ENCODE results near the gene CDK7. TPM values are rescaled to one million over a fixed set of nuclear protein-coding genes. Genes with fewer than 3 reads are reported as not detected.

The CDK7 gene
- total RNA-seq, 4 donors from 2014 or later, result 16.1 to 27.4 (median 23.5) TPM

DNA sequence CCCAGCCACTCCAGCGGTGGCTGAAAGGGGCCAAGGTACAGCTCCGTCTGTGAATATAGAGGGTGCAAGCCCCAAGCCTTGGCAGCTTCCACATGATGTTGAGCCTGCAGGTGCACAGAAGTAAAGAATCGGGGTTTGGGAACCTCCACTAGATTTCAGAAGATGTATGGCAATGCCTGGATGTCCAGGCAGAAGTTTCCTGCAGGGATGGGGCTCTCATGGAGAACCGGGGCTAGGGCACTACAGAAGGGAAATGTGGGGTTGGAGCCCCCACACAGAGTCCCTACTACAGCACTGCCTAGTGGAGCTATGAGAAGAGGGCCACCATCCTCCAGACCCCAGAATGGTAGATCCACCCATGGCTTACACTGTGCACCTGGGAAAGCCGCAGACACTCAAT is 74.7 kb downstream of the CDK7 start:
- Histone ChIP-seq H3K9me3 (no peaks in the 10 kb centered on the region), H3K27ac (replicated peaks in 1 of 4) (no peak overlapping the region), H3K27me3 (no peaks in the 10 kb centered on the region), H3K36me3 (peaks cover 5 to 80% (median 30%) of the 10 kb centered on the region in 4 donors), H3K4me3 (no peak overlapping the region), H3K4me1 (no peaks in the 10 kb centered on the region)
- DNase-seq (ENCODE audit: extremely low spot score), result no peak
- WGBS, result 89% methylated on average over 4 of the region's 5 CpGs
- TF ChIP-seq EP300 (IDR thresholded peaks at IDR 0.05), result no peak
- no peak for TF ChIP-seq POLR2AphosphoS5 (IDR thresholded peaks at IDR 0.05)
- no peak for TF ChIP-seq POLR2A (IDR thresholded peaks at IDR 0.05; ENCODE audit: low read depth)
- TF ChIP-seq, protein P1, sequence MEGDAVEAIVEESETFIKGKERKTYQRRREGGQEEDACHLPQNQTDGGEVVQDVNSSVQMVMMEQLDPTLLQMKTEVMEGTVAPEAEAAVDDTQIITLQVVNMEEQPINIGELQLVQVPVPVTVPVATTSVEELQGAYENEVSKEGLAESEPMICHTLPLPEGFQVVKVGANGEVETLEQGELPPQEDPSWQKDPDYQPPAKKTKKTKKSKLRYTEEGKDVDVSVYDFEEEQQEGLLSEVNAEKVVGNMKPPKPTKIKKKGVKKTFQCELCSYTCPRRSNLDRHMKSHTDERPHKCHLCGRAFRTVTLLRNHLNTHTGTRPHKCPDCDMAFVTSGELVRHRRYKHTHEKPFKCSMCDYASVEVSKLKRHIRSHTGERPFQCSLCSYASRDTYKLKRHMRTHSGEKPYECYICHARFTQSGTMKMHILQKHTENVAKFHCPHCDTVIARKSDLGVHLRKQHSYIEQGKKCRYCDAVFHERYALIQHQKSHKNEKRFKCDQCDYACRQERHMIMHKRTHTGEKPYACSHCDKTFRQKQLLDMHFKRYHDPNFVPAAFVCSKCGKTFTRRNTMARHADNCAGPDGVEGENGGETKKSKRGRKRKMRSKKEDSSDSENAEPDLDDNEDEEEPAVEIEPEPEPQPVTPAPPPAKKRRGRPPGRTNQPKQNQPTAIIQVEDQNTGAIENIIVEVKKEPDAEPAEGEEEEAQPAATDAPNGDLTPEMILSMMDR (IDR thresholded peaks at IDR 0.05), result no peak
- intact Hi-C loops (cut with DNase I), result no loop called here

DNA sequence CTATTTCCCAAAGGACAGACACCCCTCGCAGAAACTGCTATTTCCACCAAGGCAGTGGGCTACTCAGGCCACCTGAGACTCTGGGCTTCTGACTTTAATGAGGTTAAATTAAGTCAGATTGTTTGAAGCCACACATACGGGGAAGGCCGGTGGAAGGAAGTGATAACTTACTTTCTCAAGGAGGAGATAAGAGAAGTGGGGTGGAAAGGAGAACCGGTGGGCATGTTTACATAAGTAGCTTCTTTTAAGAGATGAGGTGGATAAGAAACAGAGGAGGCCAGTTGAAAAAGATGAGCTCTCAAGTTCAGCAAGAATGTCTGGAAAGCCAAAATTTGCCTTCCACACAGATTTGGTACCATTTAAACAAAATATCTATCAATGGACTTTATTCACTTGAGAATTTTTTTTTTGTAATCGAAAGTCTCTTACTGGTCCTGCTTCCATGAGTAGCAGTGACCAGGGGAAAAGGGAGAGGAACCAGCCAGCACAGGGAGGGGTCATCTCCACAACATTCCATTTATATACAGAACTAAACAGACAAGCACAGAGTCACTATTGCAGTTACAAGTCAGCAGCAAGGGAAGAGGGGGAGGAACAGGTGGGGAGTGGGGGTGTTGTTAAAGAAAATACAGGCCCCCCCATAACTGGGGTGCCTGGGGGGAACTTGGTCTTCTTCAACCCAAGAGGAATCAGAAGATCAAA is 77.9 kb downstream of the CDK7 start:
- intact Hi-C loops (cut with DNase I), result no loop called here
- Histone ChIP-seq H3K36me3 (peaks cover 0 to 55% (median 27%) of the 10 kb centered on the region in 4 donors), H3K4me1 (no peaks in the 10 kb centered on the region)

DNA sequence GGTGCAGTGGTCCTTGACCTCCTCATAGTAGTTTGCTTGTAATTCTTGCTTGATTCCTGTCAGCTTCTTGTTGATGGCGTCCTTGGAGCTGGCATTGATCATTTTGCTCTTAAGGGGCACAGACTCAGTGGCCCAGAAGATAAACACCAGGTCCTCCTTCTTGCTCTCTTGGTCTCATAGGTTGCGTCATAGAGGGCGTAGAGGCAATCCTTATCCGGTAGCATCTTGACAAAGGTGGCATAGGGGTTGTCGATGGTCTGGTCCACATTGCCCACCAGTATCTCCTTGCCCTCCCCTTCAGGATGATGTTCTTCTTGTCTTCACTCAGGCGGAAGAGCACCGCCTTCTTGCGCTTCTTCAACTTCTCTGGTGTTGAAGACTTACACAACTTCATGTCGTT is 78.7 kb downstream of the CDK7 start:
- WGBS, result 93% methylated on average over 9 of the region's 9 CpGs
- no peaks in the 10 kb centered on the region for H3K9me3 ChIP-seq
- H3K4me1 ChIP-seq, result no peaks in the 10 kb centered on the region
- H3K27ac ChIP-seq (replicated peaks in 1 of 4), result no peak overlapping the region
- no peak for DNase-seq (ENCODE audit: extremely low spot score)
- H3K27me3 ChIP-seq, result no peaks in the 10 kb centered on the region
- peaks cover 0 to 49% (median 27%) of the 10 kb centered on the region in 4 donors for H3K36me3 ChIP-seq
- TF ChIP-seq EP300 (IDR thresholded peaks at IDR 0.05), result no peak
- TF ChIP-seq POLR2A (IDR thresholded peaks at IDR 0.05; ENCODE audit: low read depth), result no peak
- no peak for TF ChIP-seq POLR2AphosphoS5 (IDR thresholded peaks at IDR 0.05)
- TF ChIP-seq, protein P1 (IDR thresholded peaks at IDR 0.05), result no peak
- H3K4me3 ChIP-seq, result no peak overlapping the region
- intact Hi-C loops (cut with DNase I), result no loop called here

More for the DNA sequence above, 77.9 kb downstream of the CDK7 start:
- no peak for TF ChIP-seq POLR2AphosphoS5 (IDR thresholded peaks at IDR 0.05)
- TF ChIP-seq, protein P1 (IDR thresholded peaks at IDR 0.05), result no peak
- no peak for TF ChIP-seq EP300 (IDR thresholded peaks at IDR 0.05)
- Histone ChIP-seq H3K27ac (replicated peaks in 1 of 4) (no peak overlapping the region), H3K4me3 (no peak overlapping the region), H3K9me3 (no peaks in the 10 kb centered on the region), H3K27me3 (no peaks in the 10 kb centered on the region)
- no peak for DNase-seq (ENCODE audit: extremely low spot score)
- WGBS, result 66% methylated on average over 5 of the region's 5 CpGs

DNA sequence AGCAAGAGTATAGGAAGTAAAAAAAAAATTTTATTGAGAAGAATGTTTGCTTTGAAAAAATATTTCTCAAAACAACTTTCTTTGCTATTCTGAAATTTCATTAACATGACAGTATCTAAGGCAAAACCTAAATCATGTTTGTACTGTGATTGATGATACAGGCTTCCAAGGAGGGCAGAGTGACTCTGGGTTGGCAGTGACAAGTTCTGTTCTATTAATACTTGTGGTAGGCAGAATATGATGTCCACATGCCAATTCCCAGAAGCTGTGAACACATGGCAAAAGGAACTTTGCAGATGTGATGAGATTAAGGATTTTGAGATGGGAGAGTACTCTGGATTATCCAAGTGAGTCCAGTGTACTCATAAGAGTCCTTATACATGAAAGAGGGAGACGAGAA is 81.3 kb downstream of the CDK7 start:
- TF ChIP-seq, protein P1 (IDR thresholded peaks at IDR 0.05), result no peak
- TF ChIP-seq EP300 (IDR thresholded peaks at IDR 0.05), result no peak
- WGBS, result 89% methylated on average over 1 of the region's 1 CpG
- no peak overlapping the region for H3K27ac ChIP-seq (replicated peaks in 1 of 4)

DNA sequence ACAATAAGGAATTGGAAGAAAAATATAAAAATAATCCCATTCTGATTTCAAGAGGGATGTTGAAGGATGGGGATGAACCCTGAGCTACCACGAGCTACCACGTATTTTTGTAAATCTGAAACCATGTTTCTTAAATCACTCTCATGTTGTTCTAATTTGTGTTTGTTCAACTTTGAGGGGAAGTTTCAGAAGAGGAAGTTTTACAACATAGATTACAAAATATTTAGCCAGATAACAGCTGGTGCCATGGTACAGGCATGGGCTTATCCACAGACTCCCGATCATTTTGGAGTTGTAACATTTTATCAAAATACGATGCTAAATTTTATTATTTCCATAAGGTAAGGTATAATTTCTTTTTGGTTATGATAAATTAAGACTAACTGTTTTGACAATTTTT is 82.7 kb downstream of the CDK7 start:
- DNase-seq (ENCODE audit: extremely low spot score), result no peak
- TF ChIP-seq EP300 (IDR thresholded peaks at IDR 0.05) (no peak), POLR2AphosphoS5 (IDR thresholded peaks at IDR 0.05) (no peak), POLR2A (IDR thresholded peaks at IDR 0.05; ENCODE audit: low read depth) (no peak)
- TF ChIP-seq, protein P1 (IDR thresholded peaks at IDR 0.05), result no peak
- Histone ChIP-seq H3K4me3 (no peak overlapping the region), H3K36me3 (peaks cover 0 to 34% (median 22%) of the 10 kb centered on the region in 4 donors), H3K4me1 (no peaks in the 10 kb centered on the region), H3K27me3 (no peaks in the 10 kb centered on the region), H3K27ac (replicated peaks in 1 of 4) (no peak overlapping the region), H3K9me3 (no peaks in the 10 kb centered on the region)
- 82% methylated on average over 4 of the region's 4 CpGs for WGBS
- intact Hi-C loops (cut with DNase I), result no loop called here

More for the DNA sequence above, 81.3 kb downstream of the CDK7 start:
- Histone ChIP-seq H3K4me3 (no peak overlapping the region), H3K4me1 (no peaks in the 10 kb centered on the region), H3K27me3 (no peaks in the 10 kb centered on the region), H3K36me3 (peaks cover 0 to 43% (median 22%) of the 10 kb centered on the region in 4 donors), H3K9me3 (no peaks in the 10 kb centered on the region)
- no peak for DNase-seq (ENCODE audit: extremely low spot score)
- intact Hi-C loops (cut with DNase I), result no loop called here
